ENCODE measurements around the gene FOXD2.

FOXD2 gene

GRCh38 chr1:47471163-47471562 lies 33.3 kb downstream of the FOXD2 start:
- no peak overlapping the region for H3K4me3 ChIP-seq (ENCODE audit: low read depth, low read length)
- no peak for DNase-seq (ENCODE audit: low read depth)
- TF ChIP-seq CTCF (IDR thresholded peaks at IDR 0.05; ENCODE audit: low read depth, low read length) (no peak), MYC (IDR thresholded peaks at IDR 0.05; ENCODE audit: low read depth, low read length) (no peak), POLR2A (IDR thresholded peaks at IDR 0.05; ENCODE audit: extremely low read depth, insufficient read length) (no peak), MAX (IDR thresholded peaks at IDR 0.05; ENCODE audit: low read depth, low read length) (no peak)

- H3K4me3 ChIP-seq (ENCODE audit: low read depth, low read length), result no peak overlapping the region
- no peak for TF ChIP-seq MYC (IDR thresholded peaks at IDR 0.05; ENCODE audit: low read depth, low read length)
- TF ChIP-seq MAX (IDR thresholded peaks at IDR 0.05; ENCODE audit: low read depth, low read length), result no peak
- TF ChIP-seq CTCF (IDR thresholded peaks at IDR 0.05; ENCODE audit: low read depth, low read length), result no peak
- TF ChIP-seq POLR2A (IDR thresholded peaks at IDR 0.05; ENCODE audit: extremely low read depth, insufficient read length), result no peak
- no peak for DNase-seq (ENCODE audit: low read depth)
These were observed 36.7 kb downstream of the FOXD2 start for GRCh38 chr1:47474278-47475193.

- no peak for DNase-seq (ENCODE audit: low read depth)
- H3K4me3 ChIP-seq (ENCODE audit: low read depth, low read length), result no peak overlapping the region
- TF ChIP-seq POLR2A (IDR thresholded peaks at IDR 0.05; ENCODE audit: extremely low read depth, insufficient read length) (no peak), CTCF (IDR thresholded peaks at IDR 0.05; ENCODE audit: low read depth, low read length) (no peak), MYC (IDR thresholded peaks at IDR 0.05; ENCODE audit: low read depth, low read length) (no peak), MAX (IDR thresholded peaks at IDR 0.05; ENCODE audit: low read depth, low read length) (no peak)
These were observed 39.8 kb downstream of the FOXD2 start for GRCh38 chr1:47477595-47478080.

GRCh38 chr1:47478090-47478489 lies 40.2 kb downstream of the FOXD2 start:
- no peak overlapping the region for H3K4me3 ChIP-seq (ENCODE audit: low read depth, low read length)
- no peak for DNase-seq (ENCODE audit: low read depth)
- TF ChIP-seq MYC (IDR thresholded peaks at IDR 0.05; ENCODE audit: low read depth, low read length) (no peak), MAX (IDR thresholded peaks at IDR 0.05; ENCODE audit: low read depth, low read length) (no peak), POLR2A (IDR thresholded peaks at IDR 0.05; ENCODE audit: extremely low read depth, insufficient read length) (no peak), CTCF (IDR thresholded peaks at IDR 0.05; ENCODE audit: low read depth, low read length) (no peak)

- TF ChIP-seq CTCF (IDR thresholded peaks at IDR 0.05; ENCODE audit: low read depth, low read length) (no peak), MAX (IDR thresholded peaks at IDR 0.05; ENCODE audit: low read depth, low read length) (no peak), MYC (IDR thresholded peaks at IDR 0.05; ENCODE audit: low read depth, low read length) (no peak), POLR2A (IDR thresholded peaks at IDR 0.05; ENCODE audit: extremely low read depth, insufficient read length) (no peak)
- no peak overlapping the region for H3K4me3 ChIP-seq (ENCODE audit: low read depth, low read length)
- no peak for DNase-seq (ENCODE audit: low read depth)
These were observed 41.8 kb downstream of the FOXD2 start for GRCh38 chr1:47479664-47480063.

Data from NB4 (cell line).